Measurements from ENCODE around the gene PNPLA8.

Gene PNPLA8

GRCh38 chr7:108459922-108460551 is 65.9 kb downstream of the PNPLA8 start:
- H3K4me3 ChIP-seq (ENCODE audit: low read length) = no peak overlapping the region
- TF ChIP-seq CTCF (IDR thresholded peaks at IDR 0.05; ENCODE audit: insufficient read depth, low read depth, low read length, missing control alignments) = peak; percentile 56
- DNase-seq (ENCODE audit: low read depth) = peak; percentile 52

- no peak for TF ChIP-seq CTCF (IDR thresholded peaks at IDR 0.05; ENCODE audit: insufficient read depth, low read depth, low read length, missing control alignments)
- no peak for DNase-seq (ENCODE audit: low read depth)
- no peak overlapping the region for H3K4me3 ChIP-seq (ENCODE audit: low read length)
Observed at GRCh38 chr7:108457871-108458270, 68.1 kb downstream of the PNPLA8 start.

DNA sequence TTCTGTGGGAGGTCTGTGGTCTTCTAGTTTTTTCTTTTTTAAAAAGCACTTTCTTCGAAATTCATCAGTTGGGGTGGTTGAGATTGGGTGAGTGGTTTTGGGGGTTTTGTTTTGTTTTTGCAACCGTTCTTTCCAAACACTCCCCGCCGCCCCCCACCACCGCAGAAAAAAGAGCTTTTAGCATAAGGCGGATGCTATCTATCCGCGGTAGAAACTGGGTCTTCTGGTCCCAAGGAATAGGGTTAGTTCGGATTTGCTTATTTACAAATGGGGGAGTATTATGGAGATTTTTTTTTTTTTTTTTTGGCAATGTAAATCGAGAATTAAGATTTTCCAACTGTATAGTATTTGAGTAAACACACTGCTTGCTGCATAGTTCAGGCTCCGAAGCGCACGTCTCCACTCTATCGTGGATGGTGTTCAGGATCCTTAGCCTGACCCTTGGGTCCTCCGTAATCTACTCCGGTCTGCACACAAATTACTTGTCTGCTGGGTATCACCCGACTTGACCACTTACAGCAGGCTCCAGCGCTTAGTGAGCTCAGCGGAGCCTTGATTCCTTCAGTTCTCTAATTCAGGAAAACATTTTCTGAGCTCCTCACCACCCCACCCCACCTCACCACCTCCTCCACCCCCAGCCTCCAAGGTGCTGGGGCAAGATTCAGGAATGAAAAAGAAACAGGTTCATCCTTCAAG is 68.9 kb downstream of the PNPLA8 start:
- H3K4me3 ChIP-seq (ENCODE audit: low read length) = no peak overlapping the region
- no peak for DNase-seq (ENCODE audit: low read depth)
- TF ChIP-seq CTCF (IDR thresholded peaks at IDR 0.05; ENCODE audit: insufficient read depth, low read depth, low read length, missing control alignments) = no peak

DNA sequence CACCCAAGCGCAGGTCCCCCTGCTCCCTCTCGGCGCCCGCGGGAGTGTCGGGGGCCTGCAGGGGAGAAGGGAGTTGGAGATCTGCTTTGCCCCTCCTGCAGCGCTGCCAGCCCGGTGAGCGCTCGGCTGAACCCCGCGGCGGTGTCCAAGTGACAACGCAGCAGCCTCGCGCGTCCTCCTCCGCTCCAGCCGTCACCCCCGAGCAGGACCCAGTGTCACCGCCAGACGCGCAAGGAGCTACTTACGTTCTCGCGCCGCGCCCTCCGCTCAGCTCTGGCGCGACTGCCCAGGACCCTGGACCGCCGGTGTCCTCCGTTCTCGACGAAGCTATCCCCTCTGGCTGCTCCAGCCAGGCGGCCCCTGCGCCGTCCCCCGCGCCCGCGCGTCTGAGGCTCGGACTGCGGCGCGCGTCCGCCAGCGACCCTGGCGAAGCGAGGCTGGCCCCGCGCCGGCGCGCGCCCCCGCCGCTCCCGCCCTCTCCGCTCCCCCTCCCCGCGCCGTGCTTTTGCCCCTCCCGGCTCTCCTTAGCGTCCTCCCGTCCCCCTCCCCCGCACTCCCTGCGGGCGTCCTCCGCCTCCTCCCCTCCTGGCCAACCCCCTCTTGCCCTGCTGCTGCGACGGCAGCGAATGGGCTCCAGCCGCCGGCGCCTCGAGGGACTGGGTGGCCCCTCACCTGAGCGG is 69.8 kb downstream of the PNPLA8 start, which contains the start of gene NRCAM:
Gene NRCAM, minus strand, starts transcription at position 439 of the 680 bp plus-strand sequence. CDS start 216,372 bp downstream, outside the sequence.
- H3K4me3 ChIP-seq (ENCODE audit: low read length) = peak within 1 kb of the TSS; percentile 42
- no peak for TF ChIP-seq CTCF (IDR thresholded peaks at IDR 0.05; ENCODE audit: insufficient read depth, low read depth, low read length, missing control alignments)
- peak; percentile 49 for DNase-seq (ENCODE audit: low read depth)

GRCh38 chr7:108455551-108455997 is 70.4 kb downstream of the PNPLA8 start:
- TF ChIP-seq CTCF (IDR thresholded peaks at IDR 0.05; ENCODE audit: insufficient read depth, low read depth, low read length, missing control alignments) = no peak
- peak overlapping the region; percentile 42 for H3K4me3 ChIP-seq (ENCODE audit: low read length)
- DNase-seq (ENCODE audit: low read depth) = peak; percentile 29

GRCh38 chr7:108454674-108455550 is 71.0 kb downstream of the PNPLA8 start:
- H3K4me3 ChIP-seq (ENCODE audit: low read length) = peak overlapping the region; percentile 42
- TF ChIP-seq CTCF (IDR thresholded peaks at IDR 0.05; ENCODE audit: insufficient read depth, low read depth, low read length, missing control alignments) = no peak
- DNase-seq (ENCODE audit: low read depth) = peak; percentile 17
